Activated CD8-positive, alpha-beta memory T cell treated with anti-CD3 and anti-CD28 coated beads, Interleukin-2, amount 50 U/mL, for 1 hour (primary cell): ENCODE measurements around the gene TAF1.
"Not testable (repeated sequence)": the region's sequence is repeated elsewhere in the genome, so short reads cannot be mapped to it uniquely, and the experiment has no call there.

ENCODE experiments used
- DNase-seq: peaks from one replicate; pipeline ENCODE4 v3.0.0-alpha.2; 2020; ENCODE audit errors: extremely low read depth

Gene TAF1

DNA sequence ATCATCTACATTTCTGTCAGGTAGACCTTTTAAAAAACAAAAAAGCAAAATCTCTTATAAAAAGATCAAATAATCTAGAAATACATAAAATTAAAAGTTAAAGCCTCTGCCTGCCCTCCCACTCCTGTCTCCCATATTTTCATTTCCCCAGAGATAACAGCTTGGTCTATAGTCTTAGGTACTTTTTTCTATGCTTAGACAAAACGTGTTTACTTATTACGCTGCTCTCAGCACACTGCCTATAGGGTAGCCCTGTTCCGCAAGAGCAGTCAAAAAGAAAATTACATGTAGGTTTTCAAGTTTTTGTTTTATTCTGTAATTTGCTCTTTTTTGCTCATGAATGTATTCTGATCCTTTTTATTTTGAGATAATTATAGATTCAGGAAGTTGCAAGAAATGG is 73.3 kb downstream of the TAF1 start:
- DNase-seq, result no peak

DNA sequence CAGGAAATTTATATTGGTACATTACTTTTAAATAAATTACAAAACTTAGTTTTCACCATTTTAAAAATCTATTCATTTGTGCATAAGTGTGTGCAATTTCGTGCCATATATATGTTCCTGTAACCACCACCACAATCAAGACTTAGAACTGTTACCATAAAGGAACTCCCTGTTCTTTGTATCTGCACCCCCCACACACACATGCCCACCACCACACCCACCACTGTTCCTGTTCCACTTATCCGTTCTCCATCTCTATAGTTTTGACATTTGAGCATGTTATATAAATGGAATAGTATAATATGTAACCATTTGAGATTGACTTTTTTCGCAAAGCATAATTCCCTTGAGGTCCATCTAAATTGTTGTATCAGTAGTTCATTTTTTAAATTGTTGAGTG is 73.7 kb downstream of the TAF1 start:
- no peak for DNase-seq

DNA sequence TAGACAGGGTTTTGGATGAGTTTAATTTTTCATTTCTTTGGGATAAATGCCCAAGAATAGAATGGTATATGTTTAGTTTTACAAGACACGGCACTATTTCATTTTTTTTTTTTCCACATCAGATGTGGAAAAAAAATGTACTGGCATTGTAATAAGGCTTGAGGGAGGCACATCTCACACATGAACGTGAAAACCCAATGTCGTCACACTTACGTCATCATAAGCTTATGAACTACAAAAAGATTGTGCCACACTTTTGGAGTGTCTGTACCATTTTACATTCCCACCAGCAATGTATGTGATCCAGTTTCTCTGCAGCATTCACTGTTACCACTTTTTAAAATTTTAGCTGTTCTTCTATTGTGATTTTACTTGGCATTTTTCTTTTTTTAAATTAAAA is 74.2 kb downstream of the TAF1 start:
- DNase-seq, result no peak

DNA sequence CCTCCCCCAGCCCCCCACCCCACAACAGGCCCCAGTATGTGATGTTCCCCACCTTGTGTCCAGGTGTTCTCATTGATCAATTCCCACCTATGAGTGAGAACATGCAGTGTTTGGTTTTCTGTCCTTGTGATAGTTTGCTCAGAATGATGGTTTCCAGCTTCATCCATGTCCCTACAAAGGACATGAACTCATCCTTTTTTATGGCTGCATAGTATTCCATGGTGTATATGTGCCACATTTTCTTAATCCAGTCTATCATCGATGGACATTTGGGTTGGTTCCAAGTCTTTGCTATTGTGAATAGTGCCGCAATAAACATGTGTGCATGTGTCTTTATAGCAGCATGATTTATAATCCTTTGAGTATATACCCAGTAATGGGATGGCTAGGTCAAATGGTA is 75.7 kb downstream of the TAF1 start:
- DNase-seq, result not testable (repeated sequence)

DNA sequence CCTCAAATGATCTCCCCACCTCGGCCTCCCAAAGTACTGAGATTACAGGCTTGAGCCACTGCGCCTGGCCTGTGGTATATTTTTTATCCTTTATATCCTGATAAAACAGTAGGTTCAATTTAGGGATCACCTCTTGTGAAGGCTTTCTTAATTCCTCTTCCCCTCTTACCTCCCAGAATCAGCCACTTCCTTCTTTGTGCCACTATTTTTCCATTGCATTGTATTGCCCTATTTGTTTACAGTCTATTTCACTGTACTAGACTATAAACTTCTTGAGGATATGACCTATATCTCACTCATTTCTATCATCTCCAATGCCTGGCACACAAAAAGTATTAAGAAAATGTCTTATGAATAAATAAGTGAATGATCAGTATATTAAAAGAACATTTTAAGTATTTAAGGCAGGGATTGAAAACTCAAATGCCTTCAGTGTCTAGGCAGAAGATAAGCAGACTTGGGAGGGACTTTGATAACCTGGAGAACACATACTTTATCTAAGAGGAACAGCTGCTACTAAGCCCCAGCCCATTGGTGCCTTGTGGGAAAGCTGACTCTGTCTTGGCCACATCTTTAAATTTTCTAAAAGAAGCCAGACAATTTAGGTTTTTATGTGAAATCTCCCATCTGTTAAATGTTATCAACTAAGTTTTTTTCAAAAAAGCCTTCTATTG is 84.4 kb downstream of the TAF1 start:
- no peak for DNase-seq

DNA sequence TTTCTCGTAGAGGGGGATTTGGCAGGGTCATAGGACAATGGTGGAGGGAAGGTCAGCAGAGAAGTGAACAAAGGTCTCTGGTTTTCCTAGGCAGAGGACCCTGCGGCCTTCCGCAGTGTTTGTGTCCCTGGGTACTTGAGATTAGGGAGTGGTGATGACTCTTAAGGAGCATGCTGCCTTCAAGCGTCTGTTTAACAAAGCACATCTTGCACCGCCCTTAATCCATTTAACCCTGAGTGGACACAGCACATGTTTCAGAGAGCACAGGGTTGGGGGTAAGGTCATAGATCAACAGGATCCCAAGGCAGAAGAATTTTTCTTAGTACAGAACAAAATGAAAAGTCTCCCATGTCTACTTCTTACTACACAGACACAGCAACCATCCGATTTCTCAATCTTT is 85.4 kb downstream of the TAF1 start:
- not testable (repeated sequence) for DNase-seq

DNA sequence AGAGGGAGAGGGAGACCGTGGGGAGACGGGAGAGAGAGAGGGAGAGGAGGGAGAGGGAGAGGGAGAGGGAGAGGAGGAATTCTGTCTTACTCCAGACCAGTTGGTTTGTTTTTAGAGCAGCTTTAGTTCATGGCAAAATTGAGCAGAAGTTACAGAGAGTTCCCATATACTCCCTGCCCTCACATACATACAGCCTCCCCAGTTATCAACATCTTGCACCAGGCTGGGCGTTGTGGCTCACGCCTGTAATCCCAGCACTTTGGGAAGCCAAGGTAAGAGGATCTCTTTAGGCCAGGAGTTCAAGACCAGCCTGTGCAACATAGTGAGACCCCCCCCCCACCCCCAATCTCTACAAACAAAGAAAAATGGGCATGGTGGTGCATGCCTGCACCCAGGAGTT is 86.9 kb downstream of the TAF1 start:
- no peak for DNase-seq

DNA sequence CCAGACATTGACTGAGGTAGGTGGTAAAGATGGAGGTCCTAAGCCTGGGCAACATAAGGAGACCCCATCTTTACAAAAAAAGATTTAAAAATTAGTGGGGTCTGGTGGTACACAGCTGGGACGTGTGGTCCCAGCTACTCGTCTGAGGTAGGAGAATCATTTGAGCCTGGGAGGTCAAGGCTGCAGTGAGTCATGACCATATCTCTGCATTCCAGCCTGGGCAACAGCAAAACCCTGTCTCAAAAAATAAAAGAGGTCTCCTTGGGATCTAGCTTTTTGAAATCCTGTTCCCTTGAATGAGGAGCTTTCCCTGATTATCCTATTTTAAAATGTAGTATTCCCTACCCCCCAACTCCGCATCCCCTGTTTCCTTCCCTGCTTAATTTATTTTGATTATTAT is 88.1 kb downstream of the TAF1 start:
- DNase-seq, result no peak

DNA sequence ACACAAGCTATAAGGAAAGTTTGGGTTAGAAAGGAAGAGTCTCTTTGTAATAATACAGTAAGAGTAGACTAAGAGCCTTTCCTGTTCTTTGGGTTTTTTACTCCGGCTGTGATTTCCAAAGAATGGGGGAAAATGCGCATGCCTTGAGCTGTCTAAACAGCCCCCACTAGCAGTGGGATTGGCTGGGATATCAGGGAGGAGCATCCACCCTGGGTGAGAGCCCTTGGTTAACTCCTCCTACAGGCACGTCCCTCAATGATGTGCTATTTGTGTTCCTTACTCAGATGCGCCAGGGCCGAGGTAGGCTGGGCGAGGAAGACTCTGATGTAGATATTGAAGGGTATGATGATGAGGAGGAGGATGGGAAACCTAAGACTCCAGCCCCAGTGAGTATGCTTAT is 92.7 kb downstream of the TAF1 start:
- no peak for DNase-seq

DNA sequence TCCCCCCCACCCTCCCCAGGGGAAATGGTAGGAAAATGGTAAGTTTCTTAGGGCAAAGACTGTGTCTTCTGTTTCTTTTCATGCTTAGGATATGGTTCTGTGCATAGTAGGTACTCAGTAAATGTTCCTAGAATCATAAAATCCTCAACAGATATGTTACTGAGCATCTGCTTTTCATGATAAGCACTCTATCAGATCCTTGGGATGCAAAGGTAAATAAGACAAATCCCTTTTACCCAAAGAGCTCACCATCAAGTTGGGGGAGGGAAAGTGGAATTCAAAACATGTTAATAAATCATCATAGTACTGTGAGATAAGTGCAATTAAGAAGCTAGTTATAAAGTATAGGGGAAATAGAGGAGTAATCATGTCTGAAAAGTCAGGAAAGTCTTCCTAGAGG is 98.8 kb downstream of the TAF1 start:
- no peak for DNase-seq

DNA sequence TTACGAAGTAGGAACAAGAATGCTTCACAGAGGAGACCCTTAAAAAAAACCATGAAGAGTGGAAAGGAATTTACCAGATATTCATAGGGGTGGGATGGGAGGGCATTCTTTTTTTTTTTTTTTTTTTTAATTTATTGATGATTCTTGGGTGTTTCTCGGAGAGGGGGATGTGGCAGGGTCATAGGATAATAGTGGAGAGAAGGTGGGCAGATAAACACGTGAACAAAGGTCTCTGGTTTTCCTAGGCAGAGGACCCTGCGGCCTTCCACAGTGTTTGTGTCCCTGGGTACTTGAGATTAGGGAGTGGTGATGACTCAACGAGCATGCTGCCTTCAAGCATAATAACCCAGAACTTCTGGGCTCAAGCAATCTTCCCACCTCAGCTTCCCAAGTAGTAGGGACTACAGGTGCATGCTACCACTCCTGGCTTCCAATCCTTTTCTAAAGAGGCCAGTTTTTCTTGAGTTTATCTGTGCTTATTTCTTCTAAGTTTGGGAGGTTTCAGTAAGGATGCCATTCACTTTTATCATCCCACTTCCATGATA is 100.9 kb downstream of the TAF1 start:
- no peak for DNase-seq

DNA sequence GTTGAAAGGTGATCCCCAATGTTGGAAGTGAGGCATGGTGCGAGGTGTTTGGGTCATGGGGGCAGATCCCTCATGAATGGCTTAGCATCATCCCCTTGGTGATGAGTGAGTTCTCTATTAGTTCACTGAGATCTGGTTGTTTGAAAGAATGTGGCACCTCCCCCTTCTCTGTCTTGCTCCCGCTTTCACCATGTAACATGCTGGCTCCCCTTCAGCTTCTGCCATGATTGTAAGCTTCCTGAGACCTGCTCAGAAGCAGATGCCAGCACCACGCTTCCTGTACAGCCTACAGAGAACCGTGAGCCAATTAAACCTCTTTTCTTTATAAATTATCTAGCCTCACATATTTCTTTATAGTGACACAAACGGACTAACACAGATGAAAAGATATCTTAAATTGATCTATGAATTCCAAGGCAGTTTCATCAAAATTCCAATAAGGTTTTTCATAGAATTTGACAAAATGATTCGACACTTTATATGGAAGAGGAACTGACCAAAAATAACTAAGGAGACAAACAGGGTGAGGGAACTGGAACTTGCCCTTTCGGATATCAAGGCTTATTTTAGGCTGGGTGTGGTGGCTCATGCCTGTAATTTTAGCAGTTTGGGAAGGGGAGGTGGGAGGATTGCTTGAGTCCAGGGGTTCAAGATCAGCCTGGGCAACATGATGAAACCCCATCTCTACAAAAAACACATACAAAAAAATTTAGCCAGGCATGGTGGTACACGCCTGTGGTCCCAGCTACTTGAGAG is 109.8 kb downstream of the TAF1 start:
- no peak for DNase-seq

DNA sequence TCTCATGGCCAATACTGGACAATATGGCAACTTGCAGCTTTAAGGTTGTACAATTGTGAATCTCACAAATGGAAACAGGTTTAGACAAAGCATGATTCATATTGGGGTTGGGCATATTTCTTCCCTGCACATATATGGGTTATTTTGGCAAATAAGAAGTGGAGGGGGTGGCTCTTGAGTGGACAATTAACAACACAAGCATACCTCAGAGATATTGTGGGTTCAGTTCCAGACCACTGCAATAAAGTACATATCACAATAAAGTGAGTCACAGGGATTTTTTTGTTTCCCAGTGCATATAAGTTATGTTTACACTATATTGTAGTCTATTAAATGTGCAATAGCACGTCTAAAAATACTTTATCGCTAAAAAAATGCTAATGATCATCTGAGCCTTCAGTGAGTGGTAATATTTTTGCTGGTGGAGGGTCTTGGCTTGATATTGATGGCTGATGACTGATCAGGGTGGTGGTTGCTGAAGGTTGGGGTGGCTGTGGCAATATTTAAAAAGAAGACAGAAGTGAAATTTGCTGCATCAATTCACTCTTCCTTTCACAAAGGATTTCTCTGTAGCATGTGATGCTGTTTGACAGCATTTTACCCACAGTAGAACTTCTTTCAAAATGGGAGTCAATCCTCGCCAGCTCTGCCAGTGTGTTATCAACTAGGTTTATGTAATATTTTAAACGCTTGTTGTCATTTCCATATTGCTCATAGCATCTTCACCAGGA is 116.2 kb downstream of the TAF1 start:
- no peak for DNase-seq

DNA sequence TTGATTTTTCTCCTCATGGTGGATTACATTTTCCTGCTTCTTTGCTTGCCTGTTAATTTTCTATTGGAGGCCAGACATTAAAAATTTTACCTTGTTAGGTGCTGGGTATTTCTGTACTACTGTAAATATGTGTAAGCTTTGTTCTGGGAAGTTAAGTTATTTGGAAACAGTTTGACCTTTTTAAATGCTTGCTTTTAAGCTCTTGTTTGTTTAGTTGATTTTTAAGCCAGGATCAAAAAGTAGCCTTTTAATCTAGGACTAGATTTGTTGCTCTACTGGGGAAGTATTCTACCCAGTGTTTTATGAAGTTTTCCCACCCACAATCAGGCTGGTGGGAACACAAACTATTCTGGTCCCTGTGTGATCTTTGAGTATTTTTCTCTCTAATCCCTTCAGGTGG is 121.7 kb downstream of the TAF1 start:
- DNase-seq, result no peak

DNA sequence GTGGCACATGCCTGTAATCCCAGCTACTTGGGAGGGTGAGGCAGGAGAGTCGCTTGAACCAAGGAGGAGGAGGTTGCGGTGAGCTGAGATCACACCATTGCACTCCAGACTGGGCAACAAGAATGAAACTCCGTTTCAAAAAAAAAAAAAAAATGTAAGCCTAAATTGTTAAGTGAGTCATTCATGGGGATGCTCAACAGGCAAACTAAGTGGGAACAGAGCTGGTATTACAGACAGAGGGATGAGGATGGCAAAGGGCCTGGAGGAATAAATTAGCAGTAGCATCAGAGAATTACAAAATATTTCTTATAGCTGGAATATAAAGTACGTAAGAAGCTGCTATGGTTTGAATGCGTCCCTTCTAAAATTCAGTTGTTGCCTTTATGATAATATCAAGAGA is 123.4 kb downstream of the TAF1 start:
- no peak for DNase-seq

DNA sequence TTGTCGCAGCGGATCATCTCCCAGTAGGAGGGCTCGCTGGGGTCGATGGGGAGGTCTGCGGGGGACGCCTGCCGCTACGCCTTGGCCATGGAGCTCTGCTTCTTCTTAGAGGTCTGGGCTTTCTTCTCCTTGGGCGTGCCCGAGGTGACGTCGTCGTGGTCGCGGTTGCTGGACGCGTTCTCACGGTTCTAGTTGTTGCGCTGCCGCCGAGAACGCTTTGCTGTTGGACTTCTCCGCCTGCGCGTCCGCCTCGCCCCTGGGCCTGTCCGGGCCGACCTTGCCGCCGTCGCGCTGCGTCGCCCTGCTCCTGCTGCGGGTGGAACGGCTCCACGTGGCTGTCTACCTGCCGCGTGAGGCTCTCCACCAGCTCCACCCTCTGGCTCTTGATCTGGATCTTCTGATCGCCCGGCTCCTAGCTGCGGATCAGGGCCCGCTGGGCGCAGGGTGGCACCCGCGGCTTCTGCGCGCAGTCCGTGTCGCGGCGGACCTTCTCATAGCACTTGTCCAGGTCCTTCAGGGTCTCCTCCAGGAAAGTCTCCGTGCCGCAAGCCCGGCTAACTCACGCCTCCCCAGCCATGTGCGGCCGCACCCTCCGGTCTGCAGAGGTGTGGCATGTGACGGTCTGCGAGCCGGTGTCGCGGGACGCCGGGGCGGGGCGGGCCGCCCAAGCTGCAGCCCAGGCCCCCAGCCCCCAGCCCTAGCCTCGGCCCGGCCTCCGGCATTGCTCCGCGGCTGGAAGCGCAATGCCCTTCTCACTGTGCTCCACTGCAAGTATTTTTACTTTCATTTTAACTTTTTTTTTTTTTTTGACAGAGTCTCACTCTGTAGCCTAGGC is 126.3 kb downstream of the TAF1 start:
- DNase-seq, result no peak

DNA sequence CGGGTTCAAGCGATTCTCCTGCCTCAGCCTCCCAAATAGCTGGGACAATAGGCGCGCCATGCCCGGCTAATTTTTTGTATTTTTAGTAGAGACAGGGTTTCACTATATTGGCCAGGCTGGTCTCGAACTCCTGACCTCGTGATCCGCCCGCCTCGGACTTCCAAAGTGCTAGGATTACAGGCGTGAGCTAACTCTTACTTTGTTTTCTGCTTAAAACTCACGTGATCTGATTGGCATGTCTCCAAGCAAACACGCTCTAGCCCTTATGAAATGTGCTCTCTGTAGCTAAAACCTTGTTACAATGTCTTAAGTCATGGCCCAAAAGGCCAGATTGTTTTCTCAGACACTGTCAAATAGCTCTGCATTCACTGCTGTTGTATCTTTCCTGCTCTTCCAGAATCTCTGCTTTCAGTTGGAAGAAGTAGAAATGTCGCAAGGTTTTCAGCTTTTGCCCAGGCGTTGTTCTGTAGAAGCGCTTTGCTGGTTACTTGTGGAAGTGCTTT is 127.0 kb downstream of the TAF1 start:
- no peak for DNase-seq

DNA sequence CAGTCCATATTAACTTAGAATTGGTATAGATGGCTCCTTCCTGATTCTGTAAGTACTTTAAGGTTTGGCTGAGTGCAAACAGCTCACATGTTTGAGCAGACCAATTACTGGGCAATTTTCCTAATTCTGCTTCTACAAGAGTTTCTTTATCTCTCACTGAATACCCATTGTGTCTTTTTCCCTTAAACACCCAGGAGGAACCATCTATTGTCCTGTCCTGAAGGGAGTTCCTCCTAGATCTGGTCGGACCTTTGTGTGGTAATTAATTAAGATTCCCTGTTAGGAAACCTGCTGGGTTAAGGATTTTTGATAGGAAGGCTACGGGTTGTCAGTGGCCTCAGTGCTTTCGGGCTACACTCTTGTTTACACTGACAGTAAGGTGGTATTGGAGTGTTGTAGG is 129.8 kb downstream of the TAF1 start:
- DNase-seq, result not testable (repeated sequence)

DNA sequence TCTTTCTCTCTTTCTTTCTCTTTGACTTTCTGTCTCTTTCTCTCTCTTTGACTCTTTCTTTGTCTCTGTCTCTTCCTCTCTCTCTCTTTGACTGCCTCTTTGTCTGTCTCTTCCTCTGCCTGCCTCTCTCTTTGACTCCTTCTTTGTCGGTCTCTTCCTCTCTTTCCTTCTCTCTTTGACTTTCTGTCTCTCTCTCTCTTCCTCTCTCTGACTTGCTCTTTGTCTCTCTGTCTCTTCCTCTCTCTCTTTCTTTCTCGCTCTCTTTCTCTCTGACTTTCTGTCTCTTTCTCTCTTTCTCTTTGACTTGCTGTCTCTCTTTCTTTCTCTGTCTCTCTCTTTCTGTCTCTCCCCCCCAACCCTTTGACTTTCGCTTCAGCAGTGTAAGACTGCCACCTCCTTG is 130.3 kb downstream of the TAF1 start:
- no peak for DNase-seq

DNA sequence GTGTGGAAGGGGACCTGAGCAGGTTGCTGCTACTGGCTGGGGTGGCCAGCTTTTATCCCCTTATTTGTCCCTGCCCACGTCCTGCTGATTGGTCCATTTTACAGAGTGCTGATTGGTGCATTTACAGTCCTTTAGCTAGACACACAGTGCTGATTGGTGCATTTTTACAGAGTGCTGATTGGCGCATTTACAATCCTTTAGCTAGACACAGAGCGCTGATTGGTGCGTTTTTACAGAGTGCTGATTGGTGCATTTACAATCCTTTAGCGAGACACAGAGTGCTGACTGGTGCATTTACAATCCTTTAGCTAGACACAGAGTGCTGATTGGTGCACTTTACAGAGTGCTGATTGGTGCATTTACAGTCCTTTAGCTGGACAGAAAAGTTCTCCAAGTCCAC is 135.9 kb downstream of the TAF1 start:
- not testable (repeated sequence) for DNase-seq

DNA sequence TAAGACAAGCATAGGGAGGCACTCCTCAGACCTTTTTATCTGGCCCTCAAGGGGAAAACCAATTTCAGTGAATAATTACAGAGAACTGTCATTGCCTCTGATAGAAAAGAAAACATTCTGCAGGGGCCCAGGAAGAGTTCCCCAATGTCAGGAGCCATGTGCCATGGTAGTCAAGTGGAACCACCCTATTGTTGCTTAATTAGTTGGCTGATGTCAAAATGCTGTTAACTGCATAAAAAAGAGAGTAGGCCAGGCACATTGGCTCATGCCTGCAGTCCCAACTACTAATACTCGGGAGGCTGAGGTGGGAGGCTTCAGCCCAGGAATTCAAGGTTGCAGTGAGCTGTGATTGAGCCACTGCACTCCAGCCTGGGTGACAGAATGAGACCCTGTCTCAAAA is 138.2 kb downstream of the TAF1 start:
- no peak for DNase-seq

DNA sequence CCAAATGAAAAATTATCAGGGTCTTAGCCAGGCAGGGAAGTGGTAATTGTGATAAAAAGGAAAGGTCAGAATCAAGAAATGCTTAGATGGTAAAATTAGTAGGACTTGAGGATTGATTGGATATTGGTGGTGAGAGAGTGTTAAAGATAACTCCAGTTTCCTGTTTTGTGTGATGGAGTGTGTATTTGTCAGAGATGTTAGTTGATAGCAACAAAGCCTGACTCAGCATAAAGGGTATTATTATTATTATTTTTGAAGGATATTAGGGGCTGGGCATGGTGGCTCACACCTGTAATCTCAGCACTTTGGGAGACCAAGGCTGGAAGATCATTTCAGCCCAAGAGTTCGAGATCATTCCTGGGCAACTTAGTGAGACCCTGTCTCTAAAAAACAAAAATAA is 143.1 kb downstream of the TAF1 start:
- DNase-seq, result no peak
